ENCODE measurements around the gene XXYLT1.
"Not testable (repeated sequence)": the region's sequence is repeated elsewhere in the genome, so short reads cannot be mapped to it uniquely, and the experiment has no call there.

XXYLT1 gene

DNA sequence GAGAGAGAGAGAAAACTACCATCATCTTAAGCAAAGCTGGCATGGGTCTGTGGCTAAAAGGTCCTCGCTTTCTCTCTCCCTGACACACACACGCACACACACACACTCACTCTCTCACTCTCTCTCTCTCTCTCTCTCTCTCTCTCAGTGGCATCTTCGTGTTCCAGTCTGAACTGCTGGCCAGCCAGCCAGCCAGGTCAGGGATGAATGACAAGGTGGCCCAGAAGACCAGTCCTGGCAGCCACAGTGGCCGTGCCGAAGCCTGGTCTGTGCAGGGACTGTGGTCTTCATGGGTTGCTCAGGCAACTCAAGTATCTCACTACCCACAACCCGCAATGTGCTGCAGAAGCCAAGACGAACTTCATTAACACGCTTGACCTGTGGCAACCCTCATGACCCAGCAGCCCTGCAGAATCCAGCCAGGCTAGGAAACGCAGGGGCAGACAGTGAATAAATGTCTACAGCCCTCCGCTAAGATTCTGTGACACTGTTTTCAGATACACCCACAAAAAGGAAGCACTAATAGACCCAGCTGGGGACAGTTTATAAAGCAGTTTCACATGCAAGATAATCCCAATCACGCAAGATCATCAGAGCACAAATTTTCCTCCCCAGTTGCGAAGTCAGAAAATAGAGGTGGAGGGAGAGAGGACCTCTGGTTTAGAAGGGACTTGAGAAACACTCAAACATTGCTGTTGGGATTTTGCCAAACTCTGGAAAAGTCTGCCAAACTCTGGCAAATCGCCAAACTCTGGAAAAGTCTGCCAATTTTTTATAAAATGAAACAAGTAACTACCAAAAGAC lies 66.4 kb downstream of the XXYLT1 start:
- DNase-seq, result no peak

GRCh38 chr3:195203606-195204005 lies 67.4 kb downstream of the XXYLT1 start:
- no peak for DNase-seq

- DNase-seq, result no peak
These were observed 69.7 kb downstream of the XXYLT1 start for GRCh38 chr3:195201295-195201694.

GRCh38 chr3:195200010-195200822 lies 70.7 kb downstream of the XXYLT1 start:
- no peak for DNase-seq

- no peak for DNase-seq
These were observed 72.3 kb downstream of the XXYLT1 start for GRCh38 chr3:195198426-195199346.

DNA sequence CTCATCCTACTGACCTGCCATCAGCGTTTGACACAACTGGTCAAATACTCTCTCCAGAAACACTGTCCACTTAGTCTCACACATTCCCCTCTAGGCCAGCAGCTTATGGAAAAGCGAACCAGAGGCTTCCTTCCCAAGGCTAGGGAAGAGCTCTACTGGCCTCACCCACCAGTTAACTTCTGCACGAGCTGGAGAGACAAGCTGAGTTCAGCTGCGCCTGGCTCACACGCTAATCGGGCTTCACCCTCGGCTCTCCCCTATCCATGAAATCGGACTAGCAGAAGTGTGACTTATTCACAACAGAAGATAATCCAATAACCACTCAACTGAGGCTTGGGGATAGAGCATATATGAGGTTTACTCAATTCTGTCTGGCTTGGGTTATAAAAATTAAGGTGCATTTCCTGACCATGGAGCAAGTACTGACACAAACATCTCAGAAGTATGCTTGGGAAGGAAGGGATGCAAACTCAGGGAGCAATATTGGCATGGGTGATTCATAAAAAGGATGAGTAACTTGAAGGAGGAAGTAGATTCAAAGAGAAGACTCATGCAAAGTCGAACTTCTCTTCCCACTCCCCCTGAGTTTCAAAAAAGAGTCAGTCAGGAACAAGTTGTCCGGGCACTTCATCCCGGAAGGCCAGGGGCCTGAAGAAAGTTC lies 73.1 kb downstream of the XXYLT1 start:
- no peak for DNase-seq

- DNase-seq, result no peak
These were observed 74.7 kb downstream of the XXYLT1 start for GRCh38 chr3:195196266-195196665.

GRCh38 chr3:195195321-195196209 lies 75.4 kb downstream of the XXYLT1 start:
- DNase-seq, result no peak

DNA sequence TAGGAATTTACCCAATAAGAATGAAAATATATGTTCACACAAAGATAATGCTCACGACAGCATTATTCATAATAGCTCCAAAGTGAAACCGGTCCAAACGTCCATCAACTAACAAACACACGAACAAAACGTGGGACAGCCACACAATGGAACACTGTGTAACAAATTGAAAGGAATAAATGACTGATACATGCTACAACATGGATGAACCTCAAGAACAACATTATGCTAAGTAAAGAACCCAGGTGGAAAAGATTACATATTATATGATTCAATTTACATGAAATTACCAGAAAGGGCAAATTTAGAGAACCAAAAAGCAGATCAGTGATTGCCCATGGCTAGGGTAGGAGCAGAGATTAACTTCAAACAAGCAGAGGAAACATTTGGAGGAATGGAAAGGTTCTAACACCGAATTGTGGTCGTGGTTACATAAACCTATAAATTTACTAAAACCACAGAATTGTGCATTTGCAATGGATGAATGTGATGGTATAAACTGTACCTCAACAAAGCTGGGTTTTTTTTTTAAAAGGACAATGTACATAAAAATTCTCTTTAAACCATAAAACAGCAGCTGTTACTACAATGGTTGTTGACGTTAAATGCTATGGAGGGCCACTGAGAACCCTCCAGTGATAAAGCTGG lies 76.3 kb downstream of the XXYLT1 start:
- DNase-seq, result peak; percentile 25

GRCh38 chr3:195191580-195191979 lies 79.4 kb downstream of the XXYLT1 start:
- no peak for DNase-seq

DNA sequence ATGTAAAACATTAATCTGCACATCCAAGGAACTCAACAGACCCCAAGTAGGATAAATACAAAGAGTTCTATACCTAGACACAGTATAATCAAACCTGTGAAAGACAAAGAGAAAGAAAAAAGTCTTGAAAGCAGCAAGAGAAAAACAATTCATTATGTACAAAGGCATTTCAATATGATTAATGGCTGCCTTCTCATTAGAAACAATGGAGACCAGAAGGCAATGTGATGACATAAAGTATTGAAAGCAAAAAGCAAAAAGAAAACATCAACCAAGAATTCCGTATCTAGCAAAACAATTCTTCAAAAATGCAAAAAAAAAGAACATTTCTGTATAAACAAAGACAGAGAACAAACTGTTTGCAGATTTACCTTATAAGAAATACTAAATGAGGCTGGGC lies 81.1 kb downstream of the XXYLT1 start:
- no peak for DNase-seq

DNA sequence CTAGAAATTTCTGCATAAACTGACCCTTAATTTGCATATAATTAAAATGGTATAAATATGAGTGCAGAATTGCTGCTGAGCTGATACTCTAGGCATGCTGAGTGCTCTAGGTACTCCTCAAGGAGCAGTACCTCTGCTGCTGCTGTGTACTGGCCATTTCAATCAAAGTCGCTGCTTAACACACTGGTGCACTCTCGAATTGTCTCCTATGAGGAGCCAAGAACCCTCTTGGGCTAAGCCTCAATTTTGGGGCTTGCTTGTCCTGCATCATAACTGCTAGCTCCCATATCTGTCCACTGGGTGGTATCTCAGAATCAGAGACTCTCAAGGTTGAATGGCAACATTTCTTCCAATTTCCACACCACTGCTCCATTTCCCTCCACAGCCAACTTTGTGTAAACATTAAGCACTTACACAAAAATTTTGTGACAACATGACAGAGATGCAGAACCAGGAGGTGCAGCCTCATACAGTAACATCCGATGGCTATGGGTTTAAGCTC lies 82.5 kb downstream of the XXYLT1 start:
- DNase-seq, result no peak

GRCh38 chr3:195187609-195188425 lies 83.1 kb downstream of the XXYLT1 start:
- no peak for DNase-seq

GRCh38 chr3:195186710-195187047 lies 84.3 kb downstream of the XXYLT1 start:
- DNase-seq, result not testable (repeated sequence)

DNA sequence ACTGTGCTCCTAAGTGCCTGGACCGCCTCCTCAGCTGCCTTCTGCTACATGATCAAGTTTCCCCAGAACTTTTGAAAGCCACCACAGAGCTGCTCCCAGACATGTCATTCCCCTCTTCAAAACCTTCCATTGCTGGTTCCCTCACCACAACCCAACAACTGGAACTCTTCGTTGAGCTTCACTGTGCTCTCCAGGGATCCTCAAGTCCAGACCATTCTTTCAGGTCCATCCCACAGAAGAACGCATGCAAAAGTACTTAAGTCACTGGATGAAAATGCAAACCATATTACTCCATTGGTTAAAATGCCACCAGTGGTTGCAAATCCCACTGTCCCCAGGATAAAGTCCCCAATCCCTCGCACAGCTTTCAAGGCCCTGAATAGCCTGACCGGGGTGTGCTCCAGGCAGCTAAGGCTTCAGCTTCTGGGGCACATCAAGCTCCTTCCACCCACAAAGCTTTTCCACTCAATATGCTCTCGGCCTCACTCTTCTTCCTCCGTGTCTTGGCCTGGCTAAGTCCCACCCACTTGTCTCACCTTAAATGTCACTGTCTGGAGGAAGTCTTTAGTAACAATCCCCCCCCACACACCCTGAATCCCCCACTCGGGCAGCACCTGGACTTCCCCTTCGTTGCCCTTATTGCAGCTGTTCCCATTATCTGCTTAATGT lies 84.8 kb downstream of the XXYLT1 start:
- peak; percentile 8 for DNase-seq

DNA sequence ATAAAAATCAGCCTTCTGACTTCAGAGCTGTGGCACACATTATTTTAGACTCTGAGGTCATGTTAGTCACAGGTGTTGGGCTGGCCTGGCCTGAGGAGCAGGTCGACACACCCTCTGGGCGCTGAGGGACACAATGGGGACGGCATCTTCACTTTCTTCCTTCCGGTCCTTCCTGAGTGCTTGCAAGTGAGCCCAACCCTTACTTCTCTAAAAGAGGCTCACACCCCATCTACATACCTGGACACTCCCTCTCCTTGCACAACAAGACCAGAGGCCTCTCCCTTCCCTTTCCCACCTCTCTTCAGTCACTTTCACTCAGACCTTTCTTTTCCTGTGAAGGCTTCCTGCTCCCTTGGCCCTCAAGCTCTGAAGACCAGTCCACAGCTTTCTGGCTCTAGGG lies 85.4 kb downstream of the XXYLT1 start:
- DNase-seq, result no peak

- no peak for DNase-seq
These were observed 86.1 kb downstream of the XXYLT1 start for GRCh38 chr3:195184716-195185421.

GRCh38 chr3:195183071-195183776 lies 87.7 kb downstream of the XXYLT1 start:
- peak; percentile 41 for DNase-seq
